ENCODE data around the gene MLC1.

The MLC1 gene

DNA sequence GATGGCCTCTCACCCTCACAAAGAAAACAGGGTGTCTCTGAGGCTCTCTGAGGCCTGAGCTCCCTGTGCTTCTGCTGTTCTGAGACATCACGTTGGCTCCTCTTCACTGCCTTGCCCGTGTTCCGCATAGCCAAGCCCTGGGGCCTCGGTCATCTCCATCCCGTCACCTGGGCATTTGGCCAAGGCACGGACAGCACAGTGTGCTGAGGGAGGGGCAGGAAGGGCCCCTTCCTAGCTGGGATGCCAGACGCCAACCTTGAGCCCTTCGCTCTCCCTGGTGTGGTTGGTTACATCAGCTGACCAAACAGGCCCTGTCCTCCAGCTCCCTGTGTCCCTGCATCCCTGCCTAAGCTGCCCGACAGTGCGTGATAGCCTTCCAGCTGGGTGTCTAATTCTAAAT is 30.5 kb upstream of the MLC1 start:
- H3K27ac ChIP-seq: no peak overlapping the region
- no peak overlapping the region for H3K4me3 ChIP-seq
- DNase-seq (ENCODE audit: low spot score): no peak
- no peak for TF ChIP-seq CTCF (IDR thresholded peaks at IDR 0.05)

GRCh38 chr22:50114221-50115021 is 29.2 kb upstream of the MLC1 start:
- TF ChIP-seq CTCF (IDR thresholded peaks at IDR 0.05): no peak
- Histone ChIP-seq H3K27ac (peak overlapping the region; percentile 32 to 76), H3K4me3 (peak overlapping the region; percentile 51)
- DNase-seq (ENCODE audit: low spot score): no peak

GRCh38 chr22:50112151-50113118 is 27.2 kb upstream of the MLC1 start:
- H3K27ac ChIP-seq: peak overlapping the region in 1 of 2 donors; percentile 7
- no peak for DNase-seq (ENCODE audit: low spot score)
- no peak overlapping the region for H3K4me3 ChIP-seq
- no peak for TF ChIP-seq CTCF (IDR thresholded peaks at IDR 0.05)

DNA sequence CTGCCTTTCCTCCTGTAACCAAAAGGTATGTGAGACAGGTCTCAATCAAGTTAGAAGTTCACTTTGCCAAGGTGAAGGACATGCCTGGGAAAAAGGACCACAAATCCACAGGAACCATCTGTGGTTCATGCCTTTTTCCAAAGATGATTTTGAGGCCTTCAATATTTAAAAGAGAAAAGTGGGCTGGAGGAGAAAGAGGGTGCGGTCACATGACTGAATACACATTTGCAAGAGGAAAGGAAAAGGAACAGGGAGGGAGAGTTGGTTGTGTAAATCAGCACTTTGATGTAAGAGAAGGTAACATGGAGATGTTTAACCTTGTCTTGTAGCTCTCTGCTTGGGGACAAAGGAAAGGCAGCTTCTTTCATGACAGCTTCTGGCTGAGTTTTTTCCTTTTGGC is 25.8 kb upstream of the MLC1 start:
- no peak for DNase-seq (ENCODE audit: low spot score)
- no peak for TF ChIP-seq CTCF (IDR thresholded peaks at IDR 0.05)
- H3K4me3 ChIP-seq: no peak overlapping the region

DNA sequence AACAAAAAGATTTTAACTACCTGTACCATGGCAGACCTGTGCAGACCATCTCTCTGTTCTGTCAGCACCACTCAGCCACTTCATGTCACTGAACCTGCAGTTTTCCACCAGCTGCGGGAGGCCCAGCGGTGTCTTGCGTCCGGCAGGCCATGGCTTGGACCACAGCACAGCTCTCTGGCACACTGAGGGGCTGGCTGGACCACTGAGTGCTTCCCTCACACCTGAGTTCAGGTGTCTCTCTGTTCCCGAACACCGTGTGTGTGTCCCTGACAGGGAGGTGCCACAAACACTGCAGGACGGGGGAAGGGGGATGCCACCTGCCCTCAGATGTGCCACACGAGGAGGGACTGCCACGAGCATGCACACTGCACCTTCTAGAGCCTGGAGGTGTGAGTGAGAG is 22.3 kb upstream of the MLC1 start:
- no peak for TF ChIP-seq CTCF (IDR thresholded peaks at IDR 0.05)
- no peak for DNase-seq (ENCODE audit: low spot score)
- Histone ChIP-seq H3K4me3 (no peak overlapping the region), H3K27ac (no peak overlapping the region)

More for the DNA sequence above, 25.8 kb upstream of the MLC1 start:
- H3K27ac ChIP-seq: no peak overlapping the region

DNA sequence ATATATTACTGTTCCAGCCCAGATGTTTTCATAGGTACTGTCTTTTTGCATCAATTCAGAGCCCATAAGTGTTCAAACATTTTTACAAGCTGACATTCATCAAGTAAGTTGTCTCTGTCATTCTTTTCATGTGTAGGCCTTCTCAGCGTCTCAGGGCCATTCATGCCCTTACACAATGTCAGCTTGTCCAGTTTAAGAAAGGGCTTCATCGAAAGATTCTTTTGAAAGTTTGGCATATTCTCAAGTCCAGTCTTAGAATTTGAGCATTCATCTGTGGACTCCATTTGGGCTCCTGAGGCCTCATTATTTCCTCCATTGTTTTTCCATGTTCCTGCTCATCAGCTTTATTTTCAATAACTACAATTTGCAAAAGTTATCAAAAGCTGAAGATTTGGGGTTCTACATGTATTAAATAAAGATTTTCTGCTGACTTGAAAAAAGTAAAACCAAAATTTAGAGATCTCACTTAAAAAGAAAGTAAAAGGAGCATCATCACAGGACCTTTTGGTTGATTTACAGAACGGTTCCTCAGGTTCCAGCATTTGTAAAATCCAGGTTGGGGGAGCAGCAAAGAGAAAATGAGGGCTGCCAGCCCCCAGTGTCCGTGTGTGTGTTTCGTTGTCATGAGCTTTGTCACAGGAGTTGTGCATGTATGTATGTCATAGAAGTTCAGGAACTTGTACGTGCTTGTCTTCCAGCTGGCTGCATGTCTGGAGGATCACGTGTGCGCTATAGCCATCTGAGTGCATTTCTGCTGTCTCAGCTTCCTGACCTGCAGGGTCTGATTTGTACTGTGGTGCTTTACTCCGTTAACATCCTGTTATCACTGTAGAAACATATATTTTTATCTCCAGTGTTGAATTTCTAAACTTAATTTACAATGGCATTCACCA is 20.2 kb upstream of the MLC1 start:
- no peak for TF ChIP-seq CTCF (IDR thresholded peaks at IDR 0.05)
- H3K27ac ChIP-seq: no peak overlapping the region
- no peak overlapping the region for H3K4me3 ChIP-seq
- no peak for DNase-seq (ENCODE audit: low spot score)

Data from coronary artery (tissue), 2 donors.